ENCODE results near the gene CD83. TPM values are rescaled to one million over a fixed set of nuclear protein-coding genes. Genes with fewer than 3 reads are reported as not detected.

Gene CD83
- total and polyA plus RNA-seq, 2 of the 4 experiments (the other 2 are of a cell fraction), result 2.0 to 2.5 TPM

DNA sequence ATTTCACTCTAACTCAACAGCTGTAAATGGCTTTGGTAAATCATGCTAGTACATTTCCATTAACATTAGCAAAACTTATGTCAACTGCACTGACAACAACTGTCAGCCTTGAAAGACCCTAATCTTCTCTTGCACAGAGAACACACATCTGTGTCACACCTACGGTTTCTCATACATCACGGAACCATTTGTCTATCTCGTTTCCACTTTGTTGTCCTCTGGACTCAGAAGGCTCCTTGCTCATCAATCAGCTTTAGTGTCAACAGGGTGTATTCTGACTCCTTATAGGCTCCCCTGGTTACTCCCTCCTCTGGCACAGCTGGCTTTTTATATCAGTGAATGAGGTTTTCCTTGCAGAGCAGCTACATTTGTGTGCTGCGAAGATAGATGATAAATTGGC, 49.3 kb downstream of the CD83 start:
- Histone ChIP-seq H2BK15ac (ENCODE audit: low read depth, low read length) (no peak overlapping the region), H3K4me3 (ENCODE audit: insufficient read depth, low read depth, low read length) (no peak overlapping the region), H2AK9ac (replicated peaks; ENCODE audit: low read depth, low read length, poor library complexity) (no peak overlapping the region), H3K4me1 (ENCODE audit: control insufficient read depth, insufficient read depth, low read length) (no peaks in the 10 kb centered on the region; the same call in 1 of the 2 replicates), H3K14ac (replicated peaks; ENCODE audit: low read depth, low read length) (no peak overlapping the region), H3K9me1 (ENCODE audit: insufficient read depth, low read length) (no peaks in the 10 kb centered on the region), H3K27me3 (ENCODE audit: control insufficient read depth, insufficient read depth, low read length) (peaks cover 27% of the 10 kb centered on the region), H2AK5ac (ENCODE audit: low read depth, low read length) (no peak overlapping the region), H3K56ac (ENCODE audit: extremely low read depth, insufficient read depth, low read length) (no peak overlapping the region), H3K9ac (ENCODE audit: low read depth, low read length) (no peak overlapping the region), H2BK5ac (ENCODE audit: low read depth, low read length, poor library complexity, severe bottlenecking) (no peak overlapping the region), H3K27ac (ENCODE audit: insufficient read depth, low read length) (no peak overlapping the region), H4K5ac (ENCODE audit: low read depth, low read length) (no peak overlapping the region), H4K20me1 (ENCODE audit: insufficient read depth, low read length) (no peaks in the 10 kb centered on the region), H3K4me2 (ENCODE audit: low read depth, low read length) (no peak overlapping the region), H4K8ac (ENCODE audit: low read depth in 2 of 2, low read length in 2 of 2) (no peak overlapping the region), H2AFZ (replicated peaks; ENCODE audit: low read length, poor library complexity) (no peak overlapping the region), H3K4ac (ENCODE audit: low read depth, low read length) (no peak overlapping the region), H3K23ac (ENCODE audit: low read depth, low read length) (no peak overlapping the region), H3K18ac (ENCODE audit: low read depth, low read length) (no peak overlapping the region), H2BK20ac (ENCODE audit: low read depth, low read length) (no peak overlapping the region), H3K9me3 (ENCODE audit: control insufficient read depth, insufficient read depth, low read length) (peaks cover 15% of the 10 kb centered on the region), H4K91ac (ENCODE audit: insufficient read depth, low read depth, low read length) (no peak overlapping the region), H3K36me3 (ENCODE audit: control insufficient read depth, insufficient read depth, low read length) (no peaks in the 10 kb centered on the region), H2BK120ac (ENCODE audit: low read depth, low read length) (no peak overlapping the region), H3K79me1 (ENCODE audit: low read depth in 1 of 2, low read length in 2 of 2) (no peaks in the 10 kb centered on the region)
- CTCF ChIA-PET, result no interaction called here
- dilution Hi-C loops (cut with HindIII; ENCODE audit: low sequenced_read_pairs, unreplicated experiment), result no loop called here
- DNase-seq (no peak), ATAC-seq (ENCODE audit: low read depth) (no peak)
- WGBS, 2 experiments (ENCODE audit: extremely low coverage in 2 of 2, insufficient read length in 1 of 2), result no CpG with 5 or more reads among the region's 4 CpGs
- BruUV-seq (replicated peaks), result no TSS peak
- intact Hi-C loops (cut with micrococcal nuclease), result no loop called here
- TF ChIP-seq MAZ (IDR thresholded peaks at IDR 0.05; ENCODE audit: borderline replicate concordance, low read depth, low read length) (no peak), MAFK (IDR thresholded peaks at IDR 0.05; ENCODE audit: low read depth, low read length) (no peak), BHLHE40 (IDR thresholded peaks at IDR 0.05; ENCODE audit: low read depth, low read length) (no peak)
- in situ Hi-C loops (cut with MboI; ENCODE audit: low sequenced_read_pairs), result no loop called here
- POLR2A ChIA-PET (ENCODE audit: unreplicated experiment), result no interaction called here

Measured in IMR-90 (cell line).